Thyroid gland (tissue), 4 donors: ENCODE data around the gene TMSB4X.

Experiments used
- POLR2A ChIP-seq, 2 donors: fragments of 450-650 bp; IDR thresholded peaks; one replicate each; pipeline ENCODE4 v1.6.1; 2017; ENCODE audit warnings: antibody characterized with exemption in 2 of 2, mild to moderate bottlenecking in 2 of 2, moderate library complexity in 1 of 2
- TF ChIP-seq, protein P1 (sequence below), 6 experiments: fragments of 200-600 bp in 3 of 6; fragments of 450-650 bp in 3 of 6; sonication (generic) in 3 of 6; IDR thresholded peaks; one replicate each; pipeline ENCODE4 v1.5.1; 2016 to 2019; ENCODE audit warnings: antibody characterized with exemption in 6 of 6, mild to moderate bottlenecking in 2 of 6, inconsistent platforms in 1 of 6, moderate library complexity in 1 of 6

- TF ChIP-seq POLR2A (IDR thresholded peaks at IDR 0.05) = no peak
- TF ChIP-seq, protein P1, sequence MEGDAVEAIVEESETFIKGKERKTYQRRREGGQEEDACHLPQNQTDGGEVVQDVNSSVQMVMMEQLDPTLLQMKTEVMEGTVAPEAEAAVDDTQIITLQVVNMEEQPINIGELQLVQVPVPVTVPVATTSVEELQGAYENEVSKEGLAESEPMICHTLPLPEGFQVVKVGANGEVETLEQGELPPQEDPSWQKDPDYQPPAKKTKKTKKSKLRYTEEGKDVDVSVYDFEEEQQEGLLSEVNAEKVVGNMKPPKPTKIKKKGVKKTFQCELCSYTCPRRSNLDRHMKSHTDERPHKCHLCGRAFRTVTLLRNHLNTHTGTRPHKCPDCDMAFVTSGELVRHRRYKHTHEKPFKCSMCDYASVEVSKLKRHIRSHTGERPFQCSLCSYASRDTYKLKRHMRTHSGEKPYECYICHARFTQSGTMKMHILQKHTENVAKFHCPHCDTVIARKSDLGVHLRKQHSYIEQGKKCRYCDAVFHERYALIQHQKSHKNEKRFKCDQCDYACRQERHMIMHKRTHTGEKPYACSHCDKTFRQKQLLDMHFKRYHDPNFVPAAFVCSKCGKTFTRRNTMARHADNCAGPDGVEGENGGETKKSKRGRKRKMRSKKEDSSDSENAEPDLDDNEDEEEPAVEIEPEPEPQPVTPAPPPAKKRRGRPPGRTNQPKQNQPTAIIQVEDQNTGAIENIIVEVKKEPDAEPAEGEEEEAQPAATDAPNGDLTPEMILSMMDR (IDR thresholded peaks at IDR 0.05) = no peak
Observed at GRCh38 chrX:12975991-12976558, 1.2 kb downstream of the TMSB4X start.
